Islet precursor cell (in vitro differentiated cells): ENCODE data around the gene SLC45A3.
"Not testable (repeated sequence)": the region's sequence is repeated elsewhere in the genome, so short reads cannot be mapped to it uniquely, and the experiment has no call there.

Experiments used
- DNase-seq: peaks from one replicate; pipeline ENCODE4 v3.0.0-alpha.2; 2018

The SLC45A3 gene, protein sequence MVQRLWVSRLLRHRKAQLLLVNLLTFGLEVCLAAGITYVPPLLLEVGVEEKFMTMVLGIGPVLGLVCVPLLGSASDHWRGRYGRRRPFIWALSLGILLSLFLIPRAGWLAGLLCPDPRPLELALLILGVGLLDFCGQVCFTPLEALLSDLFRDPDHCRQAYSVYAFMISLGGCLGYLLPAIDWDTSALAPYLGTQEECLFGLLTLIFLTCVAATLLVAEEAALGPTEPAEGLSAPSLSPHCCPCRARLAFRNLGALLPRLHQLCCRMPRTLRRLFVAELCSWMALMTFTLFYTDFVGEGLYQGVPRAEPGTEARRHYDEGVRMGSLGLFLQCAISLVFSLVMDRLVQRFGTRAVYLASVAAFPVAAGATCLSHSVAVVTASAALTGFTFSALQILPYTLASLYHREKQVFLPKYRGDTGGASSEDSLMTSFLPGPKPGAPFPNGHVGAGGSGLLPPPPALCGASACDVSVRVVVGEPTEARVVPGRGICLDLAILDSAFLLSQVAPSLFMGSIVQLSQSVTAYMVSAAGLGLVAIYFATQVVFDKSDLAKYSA

DNA sequence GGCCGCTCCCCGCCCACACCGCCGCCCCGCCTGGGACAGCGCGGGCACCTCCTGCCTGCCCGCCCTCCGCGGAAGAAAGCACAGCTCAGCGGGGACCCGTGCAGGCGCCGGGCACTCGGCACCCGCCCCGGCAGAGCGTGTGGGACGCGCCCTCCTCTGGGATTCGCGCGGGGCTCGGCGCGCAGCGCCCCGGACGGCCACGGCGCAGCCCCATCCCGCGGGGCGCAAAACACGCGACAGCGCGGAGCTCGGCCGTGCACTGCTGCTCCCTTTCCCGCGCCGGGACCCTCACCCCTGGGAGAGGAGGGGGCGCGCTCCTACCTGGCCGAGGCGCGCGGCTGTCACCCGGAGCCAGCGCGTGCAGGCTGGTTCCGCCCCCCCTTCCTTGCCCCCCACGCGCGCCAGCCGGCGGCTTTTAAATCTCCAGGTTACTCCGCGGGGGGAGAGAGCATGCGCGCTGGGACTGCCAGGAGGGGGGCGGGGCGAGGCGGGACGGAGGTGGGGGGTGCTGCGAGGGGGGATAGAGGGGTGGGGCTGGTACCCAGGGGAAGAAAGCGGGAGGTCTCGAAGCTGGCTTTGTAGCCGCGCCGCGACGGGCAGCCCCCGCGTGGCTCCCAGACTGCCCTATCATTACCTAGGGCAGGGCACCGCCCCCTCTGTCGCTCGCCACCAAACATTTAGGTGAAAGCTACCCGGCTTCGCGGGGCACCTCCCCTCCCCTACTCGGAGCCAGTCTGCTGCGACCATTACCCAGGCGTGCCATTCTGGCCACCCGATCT lies at the start of gene SLC45A3:
SLC45A3 (minus strand) TSS at position 437 of the 779 bp plus-strand sequence. CDS start 15,853 bp downstream, outside the sequence.
- peak; percentile 73 for DNase-seq

DNA sequence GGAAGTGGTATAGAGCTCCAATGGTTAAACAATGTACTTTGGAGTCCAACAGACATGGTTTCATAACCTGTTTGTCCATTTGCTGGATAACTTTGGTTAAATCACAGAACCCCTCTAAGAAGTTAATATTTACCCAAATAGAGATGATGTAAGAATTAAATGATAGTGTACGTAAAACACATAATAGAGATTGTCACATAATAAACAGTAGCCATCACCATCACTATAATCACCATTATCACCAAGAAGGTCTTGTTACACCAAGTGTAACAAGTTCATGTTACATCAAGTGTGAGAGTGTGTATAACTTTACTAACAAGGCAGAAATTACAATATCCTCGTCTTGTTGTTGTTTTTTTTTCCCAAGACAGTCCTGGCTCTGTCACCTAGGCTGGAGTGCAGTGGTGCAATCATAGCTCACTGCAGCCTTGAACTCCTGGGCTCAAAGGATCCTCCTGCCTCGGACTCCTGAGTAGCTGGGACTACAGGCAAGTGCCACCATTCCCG lies 46.4 kb upstream of the SLC45A3 start:
- no peak for DNase-seq

DNA sequence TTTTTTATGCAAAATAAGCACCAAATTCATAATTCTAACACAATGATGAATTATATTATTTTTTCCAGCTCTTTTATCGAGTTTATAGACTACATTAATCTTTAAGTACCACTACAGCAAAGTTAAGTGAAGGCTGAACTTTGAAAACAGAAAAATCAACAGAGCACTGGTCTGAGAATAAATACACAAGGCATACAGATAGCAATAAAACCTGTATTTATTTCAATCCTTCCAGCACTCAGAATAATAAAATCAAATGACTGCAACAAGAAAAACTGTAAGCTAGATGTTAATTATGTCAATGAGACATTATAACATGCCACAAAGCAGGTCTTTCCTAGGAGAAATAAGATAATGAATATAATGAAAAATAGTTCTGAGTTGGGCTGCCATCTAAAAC lies 45.2 kb upstream of the SLC45A3 start:
- no peak for DNase-seq

DNA sequence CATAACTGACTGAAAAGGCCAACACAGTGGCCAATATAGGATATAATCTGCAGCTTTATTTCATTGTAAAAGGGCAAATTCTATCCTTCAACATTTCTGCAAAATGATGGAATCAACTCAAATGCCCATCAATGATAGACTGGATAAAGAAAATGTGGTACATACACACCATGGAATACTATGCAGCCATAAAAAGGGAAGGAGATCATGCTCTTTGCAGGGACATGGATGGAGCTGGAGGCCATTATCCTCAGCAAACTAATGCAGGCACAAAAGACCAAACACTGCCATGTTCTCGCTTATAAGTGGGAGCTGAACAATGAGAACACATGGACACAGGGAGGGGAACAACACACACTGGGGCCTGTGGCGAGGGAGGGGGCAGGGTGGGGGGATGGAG lies 40.4 kb upstream of the SLC45A3 start:
- not testable (repeated sequence) for DNase-seq

DNA sequence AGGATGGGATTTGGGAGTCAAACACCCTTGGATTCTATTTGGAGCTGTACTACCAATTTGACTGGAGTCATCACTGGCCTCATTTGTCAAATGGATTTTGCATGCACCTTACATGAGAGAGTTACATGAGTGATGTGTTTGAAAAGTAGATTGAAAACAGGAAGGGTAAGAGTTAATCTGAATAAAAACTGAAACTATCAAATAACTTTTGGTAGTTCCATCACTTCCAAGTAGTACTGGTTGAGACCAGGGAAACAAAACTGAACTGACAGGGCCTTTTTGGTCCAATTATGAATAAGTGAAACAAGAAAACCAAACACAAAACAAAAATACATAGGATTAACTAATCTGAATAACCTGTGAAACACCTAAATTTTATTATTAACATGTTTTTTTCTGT lies 39.5 kb upstream of the SLC45A3 start:
- DNase-seq, result no peak

DNA sequence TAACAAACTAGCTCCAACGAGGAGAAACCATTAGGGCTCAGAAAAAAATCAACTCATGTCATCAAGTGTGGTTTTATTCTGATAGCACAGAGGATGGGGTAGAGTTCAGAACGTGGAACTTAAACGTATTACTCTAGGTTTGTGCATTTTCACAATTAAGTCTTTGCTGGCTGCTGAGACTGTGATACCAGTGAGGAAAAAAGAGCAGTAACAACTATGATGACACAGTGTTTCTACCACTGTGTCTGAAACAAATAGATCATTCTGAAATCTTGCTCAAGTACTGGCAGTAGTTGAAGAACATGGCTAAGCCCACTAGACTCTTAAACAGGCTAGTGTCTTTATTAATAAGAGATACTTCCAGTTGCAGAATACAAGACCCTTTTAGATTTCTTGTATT lies 38.7 kb upstream of the SLC45A3 start:
- DNase-seq, result no peak

DNA sequence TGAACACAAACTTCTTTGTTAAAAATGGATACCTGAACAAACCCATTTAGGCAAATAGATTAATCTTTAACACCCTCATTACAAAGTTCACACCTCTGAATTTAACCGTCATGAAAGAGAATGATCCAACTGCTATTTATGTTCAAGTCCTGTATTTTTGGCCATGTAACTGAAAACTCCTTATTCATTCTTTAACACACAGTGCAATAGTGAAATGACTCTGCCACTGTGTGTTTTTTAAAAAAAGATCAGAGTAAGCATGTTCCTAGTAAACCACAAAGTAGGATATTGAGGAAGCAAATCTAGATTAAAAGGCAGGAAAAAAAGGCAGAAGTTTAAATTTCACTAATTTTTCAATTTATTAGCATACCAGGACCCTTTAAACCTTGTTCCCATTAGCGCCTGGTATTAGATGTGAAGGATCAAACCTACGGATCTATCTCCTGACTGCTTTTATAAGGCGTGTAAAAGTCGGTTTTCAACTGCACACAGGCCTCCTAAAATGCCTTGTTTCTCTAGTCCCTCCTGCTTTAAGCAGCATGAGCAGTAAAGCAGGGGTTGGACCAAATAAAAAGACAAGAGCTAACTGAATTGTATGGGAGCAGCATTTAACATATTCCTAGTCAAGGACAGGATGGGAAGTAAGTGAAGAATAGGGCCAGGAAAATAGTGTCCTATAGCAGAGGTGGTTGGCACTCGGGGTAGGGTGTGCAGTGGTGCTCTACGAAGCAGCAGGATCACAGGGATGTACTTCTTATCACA lies 36.2 kb upstream of the SLC45A3 start:
- no peak for DNase-seq

DNA sequence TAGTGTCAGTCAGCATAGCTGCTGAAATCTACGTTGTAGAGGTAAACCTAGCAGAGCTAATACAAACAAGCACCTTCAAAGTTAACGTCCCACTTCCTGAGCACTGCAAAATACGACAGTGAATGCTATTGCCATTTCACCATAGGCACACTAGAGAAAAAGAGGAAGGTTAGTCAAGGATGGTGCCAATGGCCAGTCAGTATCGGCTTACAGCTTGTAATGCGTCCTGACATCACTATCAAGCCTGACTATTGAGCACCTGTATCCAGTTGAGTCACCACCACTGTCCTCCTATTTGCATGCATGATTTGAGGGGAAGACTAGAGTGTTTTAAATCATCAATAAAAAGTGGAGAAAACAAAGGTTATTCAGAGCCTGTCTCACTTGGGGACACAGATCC lies 35.3 kb upstream of the SLC45A3 start:
- no peak for DNase-seq

DNA sequence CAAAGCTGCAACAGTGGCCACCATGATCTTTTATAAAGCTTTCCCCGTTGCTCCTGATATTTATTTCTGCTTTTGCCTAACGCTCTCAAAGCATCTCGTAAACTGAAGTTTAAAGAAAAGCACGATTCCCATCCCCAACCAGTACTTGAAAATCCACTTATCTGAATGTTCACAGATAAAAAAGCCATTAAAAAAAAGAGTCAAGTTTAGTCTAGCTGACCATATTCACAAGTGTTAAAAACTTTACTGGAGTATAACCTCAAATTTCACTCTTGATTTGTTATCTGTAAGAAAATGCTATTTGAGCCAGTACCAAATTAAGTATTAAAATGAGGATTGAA lies 34.6 kb upstream of the SLC45A3 start:
- no peak for DNase-seq

DNA sequence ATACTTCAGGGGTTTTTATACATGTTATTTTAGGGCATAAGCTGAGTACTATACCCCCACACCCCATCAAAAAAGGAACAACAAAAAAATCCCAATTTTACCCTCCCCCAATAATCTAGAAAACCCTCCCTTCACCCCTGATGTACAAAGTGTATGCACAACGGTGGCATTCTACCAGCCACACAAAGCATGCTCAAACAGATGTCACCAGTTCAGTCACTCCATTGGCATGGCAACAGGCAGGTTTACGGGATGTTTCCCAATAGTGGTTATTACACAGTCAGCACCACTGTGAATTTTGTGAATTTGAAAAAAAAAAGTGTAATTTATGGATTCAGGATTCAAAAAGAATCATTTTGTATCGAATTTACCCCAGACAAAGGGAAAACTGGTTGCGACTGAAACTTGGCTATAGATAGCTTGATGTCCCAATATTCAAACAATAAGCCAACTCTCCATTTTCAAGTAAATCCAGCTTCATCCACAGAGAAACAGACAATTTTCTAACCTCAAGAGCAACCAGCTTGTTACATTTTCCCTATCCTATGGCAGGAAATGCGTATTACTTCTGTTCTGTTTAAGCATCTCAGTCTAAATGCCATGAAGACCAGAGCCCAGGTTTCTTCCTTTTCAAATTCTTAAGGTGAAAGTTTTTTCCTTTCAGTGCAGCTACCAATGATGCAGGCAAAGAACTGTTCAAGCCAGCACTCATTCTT lies 34.0 kb upstream of the SLC45A3 start:
- no peak for DNase-seq

DNA sequence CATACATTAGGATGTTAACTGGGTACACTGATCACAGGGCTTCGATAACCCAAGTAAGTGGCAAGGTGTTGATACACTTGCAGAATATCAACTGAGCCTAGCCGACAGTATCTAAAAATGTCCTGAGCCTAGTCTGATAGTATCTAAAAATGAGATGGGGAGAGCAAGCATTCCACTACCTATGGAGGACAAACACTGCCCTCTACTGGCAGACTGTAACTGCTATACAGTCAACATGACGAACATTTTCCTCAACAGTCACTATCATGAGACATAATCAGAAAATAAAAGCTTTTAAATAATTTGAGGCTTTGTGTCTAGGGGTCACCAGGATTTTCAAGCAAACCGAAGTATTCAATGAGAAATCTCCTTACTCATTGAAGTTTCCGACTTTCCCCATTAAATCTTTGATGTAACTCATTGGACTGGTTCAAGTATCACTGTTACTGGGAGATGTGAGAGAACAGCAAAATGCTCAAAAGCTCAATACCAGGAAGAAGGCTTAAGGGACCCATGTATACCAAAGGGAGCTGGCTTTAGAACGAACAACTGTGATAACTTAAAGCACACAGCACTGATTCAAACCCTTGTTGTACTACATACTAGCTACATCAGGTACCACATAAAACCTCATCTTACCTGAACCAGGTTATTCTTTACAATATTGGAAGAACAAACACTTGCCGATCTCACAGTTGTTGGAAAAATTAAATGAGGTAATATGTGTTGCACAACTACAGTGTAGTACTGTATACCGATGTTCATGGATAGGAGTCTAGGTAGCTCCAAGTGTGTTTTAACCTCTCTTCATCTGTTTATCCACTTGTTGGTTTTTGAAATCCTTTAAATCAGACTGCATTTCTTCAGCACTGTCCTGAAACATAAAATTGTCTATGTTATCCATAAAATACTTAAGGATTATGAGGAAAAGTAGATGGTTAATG lies 31.1 kb upstream of the SLC45A3 start:
- DNase-seq, result peak; percentile 72

DNA sequence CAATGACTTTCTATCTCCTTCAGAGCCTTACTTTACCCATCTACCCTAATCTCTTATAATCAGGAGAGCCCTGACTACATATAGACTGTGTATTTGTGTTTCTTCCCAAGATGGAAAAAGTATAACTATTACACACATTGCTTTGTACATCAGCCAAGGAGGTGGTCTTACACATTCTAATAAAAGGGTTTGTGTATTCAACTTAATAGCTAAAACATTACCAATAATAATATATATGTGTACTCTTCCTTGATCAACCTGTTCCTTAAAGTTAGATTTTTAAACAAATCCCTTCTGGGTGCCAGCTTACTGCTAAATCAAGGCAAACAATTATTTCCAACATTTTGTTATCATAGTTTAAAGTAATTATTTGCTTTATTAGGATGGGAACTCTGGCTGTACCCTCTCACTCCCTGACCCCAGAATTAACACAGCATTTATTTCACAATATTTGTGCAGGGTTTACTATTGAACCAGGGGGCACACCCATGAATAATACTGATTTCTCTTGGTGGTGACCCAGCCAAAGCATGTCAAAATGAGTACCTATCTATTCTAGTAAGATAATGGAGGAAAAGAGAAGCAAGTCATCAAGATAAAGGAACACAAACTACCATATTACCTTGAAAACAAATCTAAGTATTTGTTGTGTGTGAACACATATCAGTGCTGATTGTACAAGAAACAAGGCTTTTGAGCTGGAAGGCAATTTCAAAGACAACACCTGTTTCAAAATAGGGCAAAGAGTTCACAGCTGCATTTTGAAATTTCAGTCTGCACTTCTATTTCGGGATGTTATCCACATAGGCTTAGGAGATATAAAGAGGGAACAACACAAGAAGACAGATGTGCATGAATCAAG lies 30.1 kb upstream of the SLC45A3 start:
- no peak for DNase-seq

DNA sequence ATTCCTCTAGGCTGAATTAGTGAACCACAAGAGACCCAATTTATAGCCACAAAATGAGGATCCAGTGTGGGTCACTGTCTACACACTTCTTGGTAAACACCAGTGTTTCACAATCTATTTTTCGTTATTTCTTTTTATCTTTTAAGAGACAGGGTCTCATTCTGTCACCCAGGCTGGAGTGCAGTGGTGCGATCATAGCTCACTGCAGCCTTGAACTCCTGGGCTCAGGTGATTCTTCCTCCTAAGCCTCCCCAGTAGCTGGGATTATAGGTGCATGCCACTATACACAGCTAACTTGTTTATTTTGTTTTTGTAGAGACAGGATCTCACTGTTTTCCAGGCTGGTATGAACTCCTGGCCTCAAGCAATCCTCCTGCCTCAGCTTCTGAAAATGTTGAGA lies 29.3 kb upstream of the SLC45A3 start:
- DNase-seq, result no peak

DNA sequence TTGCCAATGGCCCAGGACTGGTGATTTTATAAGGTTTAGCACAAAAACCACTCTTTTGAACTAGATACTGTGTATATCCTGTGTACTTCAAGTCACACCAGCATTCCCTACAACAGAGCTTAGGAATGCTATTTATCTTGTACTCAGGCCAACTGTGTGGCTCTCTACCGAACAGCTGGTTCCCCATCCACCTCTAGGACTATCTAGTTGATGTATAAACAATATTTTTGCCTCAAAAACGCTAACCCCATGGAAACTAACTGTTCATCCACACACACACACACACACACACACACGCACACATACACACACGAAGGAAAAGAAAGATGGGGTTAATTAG lies 28.7 kb upstream of the SLC45A3 start:
- DNase-seq, result no peak

DNA sequence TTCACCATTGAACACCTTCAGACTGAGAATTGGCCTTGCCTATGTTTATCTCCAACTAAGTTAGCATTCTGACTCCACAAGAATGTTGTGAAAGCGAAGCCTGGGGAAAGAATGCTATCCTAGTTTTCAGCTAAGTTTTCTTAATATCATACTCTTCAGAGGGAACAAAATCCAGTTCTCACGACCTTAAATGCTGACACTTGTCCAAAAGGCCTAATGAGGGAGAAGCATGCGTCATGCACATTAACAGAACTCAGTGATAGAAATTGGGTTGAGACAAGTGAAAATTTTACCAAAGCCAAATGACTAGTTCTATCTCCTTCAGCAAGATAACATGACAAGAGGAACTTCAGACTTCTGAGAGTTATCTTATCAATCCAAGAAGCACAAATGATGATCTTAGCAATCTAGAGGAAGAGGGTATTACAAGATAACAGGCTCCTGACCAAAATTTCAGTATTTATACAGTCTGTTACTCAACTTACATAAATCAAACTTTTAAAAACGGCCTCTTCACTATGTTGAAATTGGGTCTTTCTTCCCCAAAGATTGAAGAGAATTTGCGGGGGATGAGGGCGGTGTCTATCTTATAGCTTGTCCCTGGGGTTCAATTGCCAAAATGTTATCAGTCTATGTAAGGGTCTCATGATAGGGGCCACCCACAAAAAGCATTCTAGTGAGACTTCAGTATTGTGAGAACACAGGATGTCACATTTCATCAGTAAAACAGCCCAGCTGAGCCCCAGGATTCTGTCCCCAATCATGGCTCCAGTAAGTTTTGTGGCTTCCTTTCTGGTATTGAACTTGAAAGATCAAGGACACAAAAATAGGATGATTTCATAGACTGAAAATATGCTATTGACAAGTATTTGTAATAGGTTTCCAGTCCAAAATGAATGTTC lies 26.5 kb upstream of the SLC45A3 start:
- no peak for DNase-seq

DNA sequence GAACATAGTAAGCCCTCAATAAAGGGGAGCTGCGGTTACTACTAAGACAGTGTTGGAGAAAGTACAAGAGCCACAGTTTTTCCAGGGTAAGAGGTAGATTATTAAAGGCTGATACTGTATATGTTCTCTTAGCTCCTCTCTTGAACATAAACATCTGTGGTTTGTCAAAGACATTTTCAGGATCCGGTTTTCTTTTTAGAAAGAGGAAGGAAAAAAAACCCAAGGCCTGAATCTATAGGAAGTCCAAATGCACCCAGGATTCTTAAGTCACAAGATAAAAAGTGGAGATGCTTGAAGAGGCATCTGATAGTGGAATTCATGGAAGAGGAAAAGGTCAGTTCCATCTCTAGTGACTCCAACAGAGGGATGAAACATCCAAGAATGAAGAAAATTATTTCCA lies 24.6 kb upstream of the SLC45A3 start:
- DNase-seq, result no peak

DNA sequence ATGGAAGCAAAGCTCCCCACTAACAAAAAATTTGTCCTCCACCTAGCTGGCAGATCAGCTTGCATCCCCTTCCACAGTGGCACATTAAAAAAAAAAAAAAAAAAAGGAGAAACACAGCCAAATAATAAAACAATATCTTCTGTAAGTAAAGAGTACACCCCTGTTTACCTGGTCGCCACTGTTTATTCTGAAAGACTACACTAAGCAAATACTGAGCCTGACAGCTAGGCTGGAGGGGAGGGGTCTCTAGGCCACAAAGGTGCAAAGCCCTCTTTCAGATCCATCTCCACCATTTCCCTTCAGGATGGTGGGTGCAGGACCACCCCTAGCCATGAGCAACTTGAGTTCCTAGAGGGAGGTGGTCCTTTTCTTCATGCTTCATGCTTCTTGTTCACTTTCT lies 22.8 kb upstream of the SLC45A3 start:
- no peak for DNase-seq

DNA sequence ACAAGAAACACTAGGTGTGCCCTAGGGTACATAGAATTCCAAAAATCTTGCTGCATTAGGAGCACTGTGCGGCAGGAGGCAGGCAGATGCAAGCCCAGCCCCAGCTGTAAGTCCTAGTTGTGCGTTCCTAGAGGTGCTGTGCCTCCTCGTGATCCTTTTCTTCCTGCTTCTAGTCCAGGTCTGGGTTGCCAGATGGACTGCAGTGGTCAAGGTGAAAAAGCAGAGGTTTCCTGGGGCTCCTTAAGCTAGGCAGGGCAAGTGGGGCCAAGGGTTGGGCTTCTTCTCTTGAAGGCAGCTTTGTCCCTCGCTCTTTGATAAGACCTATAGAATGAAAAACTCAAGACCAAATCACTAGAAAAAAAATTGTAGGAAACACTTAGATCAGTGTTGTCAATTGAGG lies 21.6 kb upstream of the SLC45A3 start:
- DNase-seq, result no peak

DNA sequence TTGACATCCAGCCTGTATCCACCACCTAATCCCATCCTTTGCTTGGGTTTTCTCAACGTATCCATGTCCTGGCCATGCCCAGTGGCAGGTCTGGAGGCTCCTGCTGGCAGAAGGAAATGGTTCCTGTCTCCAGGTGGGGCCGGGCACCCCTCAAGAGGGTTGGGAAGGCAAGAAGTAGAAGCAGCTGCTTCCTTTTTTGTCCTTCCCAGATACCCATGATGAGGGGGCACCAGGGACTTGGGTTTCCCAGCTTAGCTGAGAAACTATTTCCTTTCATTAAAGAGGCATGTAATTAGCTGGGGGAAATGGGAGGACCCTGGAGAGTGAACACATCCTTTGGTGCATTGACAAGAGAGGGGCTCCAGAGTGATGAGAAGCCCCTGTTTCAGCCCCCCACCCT lies 21.1 kb upstream of the SLC45A3 start:
- no peak for DNase-seq
